ENCODE measurements around the gene PRB2. TPM values are rescaled to one million over a fixed set of nuclear protein-coding genes. Genes with fewer than 3 reads are reported as not detected.
"Not testable (repeated sequence)": the region's sequence is repeated elsewhere in the genome, so short reads cannot be mapped to it uniquely, and the experiment has no call there.

The PRB2 gene
- total and polyA plus RNA-seq, 10 donors = 0.06 TPM; not detected in 9

DNA sequence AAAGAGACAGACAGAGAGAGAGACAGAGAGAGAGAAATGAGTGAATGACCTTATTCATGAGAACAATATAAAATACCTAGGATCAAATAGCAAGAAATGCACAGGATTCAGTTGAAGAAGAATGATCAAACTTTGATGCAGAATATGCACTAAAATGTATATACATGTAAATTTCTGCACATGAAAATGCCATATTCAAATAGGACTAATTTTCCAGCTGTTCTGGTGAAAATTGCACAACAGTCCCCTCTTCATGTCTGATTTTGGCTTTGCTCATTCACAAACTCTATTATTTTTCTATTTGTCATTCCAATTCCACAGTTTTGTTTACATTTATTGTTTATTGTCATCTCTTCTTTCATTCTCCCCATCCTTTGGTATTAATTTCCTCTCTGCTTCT lies 34.2 kb downstream of the PRB2 start:
- intact Hi-C loops (cut with DNase I; ENCODE audit: low total_unique reads) = no loop called here

DNA sequence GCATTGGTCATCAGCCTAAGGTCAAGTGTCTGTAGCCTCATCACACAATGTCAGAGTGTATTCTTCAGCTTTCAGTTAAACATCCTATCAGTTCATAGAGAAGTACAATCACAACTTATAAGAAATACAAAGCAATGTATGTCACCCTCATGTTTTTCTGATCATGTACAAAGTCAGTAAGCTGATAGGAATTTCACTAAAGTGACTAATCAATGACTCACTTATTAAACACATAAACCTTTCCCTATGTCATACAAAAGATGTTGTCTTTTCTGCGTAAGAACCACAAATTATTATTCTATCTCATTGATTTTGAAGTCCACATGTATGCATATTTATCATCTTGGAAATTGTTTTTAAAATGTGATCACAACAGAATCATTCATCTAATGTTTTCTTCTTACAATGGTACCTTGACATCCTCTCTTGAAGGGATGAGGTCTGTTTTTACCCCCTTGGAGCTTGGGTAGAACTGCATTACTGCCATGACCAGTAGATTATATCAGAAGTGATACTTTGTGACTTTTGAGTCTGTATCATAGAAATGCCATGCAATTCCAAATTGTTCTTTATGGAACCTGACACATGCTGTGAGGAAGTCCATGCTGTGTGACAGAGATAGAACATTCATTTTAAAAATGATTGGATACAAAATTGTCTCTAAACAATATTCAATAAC lies 35.0 kb downstream of the PRB2 start:
- WGBS, 5 donors = 92 to 100% (median 98%) methylated on average over 1 of the region's 1 CpG
- H3K36me3 ChIP-seq; intact Hi-C loops (cut with DNase I; ENCODE audit: low total_unique reads); DNase-seq; H3K4me3 ChIP-seq; H3K9me3 ChIP-seq; H3K27me3 ChIP-seq (replicated peaks in 1 of 7); H3K27ac ChIP-seq: not testable (repeated sequence)
- peaks cover 0 to 10% (median 0%) of the 10 kb centered on the region in 6 donors for H3K4me1 ChIP-seq

More for the DNA sequence above, 34.2 kb downstream of the PRB2 start:
- Histone ChIP-seq H3K4me3 (no peak overlapping the region), H3K27me3 (replicated peaks in 1 of 7) (no peaks in the 10 kb centered on the region), H3K9me3 (no peaks in the 10 kb centered on the region), H3K4me1 (peaks cover 0 to 10% (median 0%) of the 10 kb centered on the region in 6 donors), H3K36me3 (no peaks in the 10 kb centered on the region), H3K27ac (no peak overlapping the region)
- TF ChIP-seq POLR2A (IDR thresholded peaks at IDR 0.05) (no peak), POLR2AphosphoS5 (IDR thresholded peaks at IDR 0.05) (no peak)
- TF ChIP-seq, protein P1, sequence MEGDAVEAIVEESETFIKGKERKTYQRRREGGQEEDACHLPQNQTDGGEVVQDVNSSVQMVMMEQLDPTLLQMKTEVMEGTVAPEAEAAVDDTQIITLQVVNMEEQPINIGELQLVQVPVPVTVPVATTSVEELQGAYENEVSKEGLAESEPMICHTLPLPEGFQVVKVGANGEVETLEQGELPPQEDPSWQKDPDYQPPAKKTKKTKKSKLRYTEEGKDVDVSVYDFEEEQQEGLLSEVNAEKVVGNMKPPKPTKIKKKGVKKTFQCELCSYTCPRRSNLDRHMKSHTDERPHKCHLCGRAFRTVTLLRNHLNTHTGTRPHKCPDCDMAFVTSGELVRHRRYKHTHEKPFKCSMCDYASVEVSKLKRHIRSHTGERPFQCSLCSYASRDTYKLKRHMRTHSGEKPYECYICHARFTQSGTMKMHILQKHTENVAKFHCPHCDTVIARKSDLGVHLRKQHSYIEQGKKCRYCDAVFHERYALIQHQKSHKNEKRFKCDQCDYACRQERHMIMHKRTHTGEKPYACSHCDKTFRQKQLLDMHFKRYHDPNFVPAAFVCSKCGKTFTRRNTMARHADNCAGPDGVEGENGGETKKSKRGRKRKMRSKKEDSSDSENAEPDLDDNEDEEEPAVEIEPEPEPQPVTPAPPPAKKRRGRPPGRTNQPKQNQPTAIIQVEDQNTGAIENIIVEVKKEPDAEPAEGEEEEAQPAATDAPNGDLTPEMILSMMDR (IDR thresholded peaks at IDR 0.05 in 8 of 11, conservative IDR thresholded peaks at IDR 0.05 in 3 of 11) = no peak
- no peak for DNase-seq

DNA sequence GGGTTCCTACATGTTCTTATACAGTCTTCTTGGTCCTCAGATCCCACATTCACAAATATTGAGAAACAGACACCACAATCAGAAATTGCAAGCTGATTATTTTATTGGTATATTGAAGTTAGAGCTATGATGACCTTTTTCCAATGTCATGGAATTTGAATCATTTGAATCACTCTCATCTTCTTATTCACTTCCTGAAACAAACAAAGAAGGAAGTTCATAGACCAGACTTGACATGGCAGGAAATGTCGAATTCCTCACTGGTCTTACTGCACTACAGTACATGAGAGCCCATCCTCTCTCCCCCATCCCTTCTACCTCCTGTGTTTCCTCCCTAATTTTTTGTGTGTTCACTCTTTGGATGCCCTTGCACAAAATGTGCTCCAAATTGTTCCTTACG lies 43.6 kb downstream of the PRB2 start:
- DNase-seq; H3K36me3 ChIP-seq; intact Hi-C loops (cut with DNase I; ENCODE audit: low total_unique reads); H3K4me1 ChIP-seq; H3K9me3 ChIP-seq; H3K27me3 ChIP-seq (replicated peaks in 1 of 7); H3K4me3 ChIP-seq; H3K27ac ChIP-seq: not testable (repeated sequence)
- 39 to 65% (median 58%) methylated on average over 1 to 2 of the region's 2 CpGs for WGBS, 5 donors

DNA sequence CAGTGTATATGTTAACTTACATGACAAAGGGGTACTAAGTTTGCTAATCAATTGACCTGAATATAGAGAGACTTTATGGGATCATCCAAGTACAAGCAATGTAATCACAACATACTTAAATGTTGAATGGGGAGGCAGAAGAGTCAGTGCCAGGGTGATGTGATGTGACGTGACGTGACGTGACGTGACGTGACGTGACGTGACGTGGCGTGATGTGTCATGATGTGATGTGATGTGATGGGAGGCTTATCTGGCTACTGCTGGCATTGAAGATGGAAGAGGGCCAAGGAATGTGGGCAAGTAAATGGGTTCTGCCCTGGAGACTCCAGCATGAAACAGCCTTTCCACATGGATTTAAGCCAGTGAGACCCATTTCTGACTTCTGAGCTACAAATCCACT lies 46.9 kb downstream of the PRB2 start:
- WGBS, 5 donors = 90 to 100% (median 95%) methylated on average over 9 of the region's 9 CpGs

DNA sequence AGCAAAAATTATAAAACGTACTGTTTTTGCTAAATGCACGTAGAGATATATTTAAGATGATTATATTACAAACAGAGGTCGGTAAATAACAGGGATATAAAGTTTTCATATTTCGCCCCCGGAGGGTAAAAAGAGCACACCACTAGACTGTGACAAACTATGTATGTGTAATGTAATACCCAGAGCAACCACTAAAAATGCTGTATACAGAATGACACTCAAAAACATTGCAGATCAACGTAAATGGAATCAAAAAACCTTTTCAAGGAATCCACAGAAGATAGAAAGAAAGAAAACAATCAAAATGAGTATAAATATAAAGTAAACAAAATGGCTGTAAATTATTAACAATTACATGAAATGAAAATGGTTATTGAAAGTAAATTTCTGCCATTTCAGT lies 47.6 kb downstream of the PRB2 start:
- TF ChIP-seq POLR2AphosphoS5 (IDR thresholded peaks at IDR 0.05) = no peak
- TF ChIP-seq, protein P1 (IDR thresholded peaks at IDR 0.05 in 8 of 11, conservative IDR thresholded peaks at IDR 0.05 in 3 of 11) = no peak
- TF ChIP-seq POLR2A (IDR thresholded peaks at IDR 0.05) = no peak
- 82 to 92% (median 86%) methylated on average over 6 of the region's 6 CpGs for WGBS, 5 donors
- intact Hi-C loops (cut with DNase I; ENCODE audit: low total_unique reads) = no loop called here
- no peak for DNase-seq
- H3K4me3 ChIP-seq = no peak overlapping the region
- peaks cover 0 to 9% (median 0%) of the 10 kb centered on the region in 8 donors for H3K9me3 ChIP-seq
- no peaks in the 10 kb centered on the region for H3K36me3 ChIP-seq
- no peak overlapping the region for H3K27ac ChIP-seq
- no peaks in the 10 kb centered on the region for H3K27me3 ChIP-seq (replicated peaks in 1 of 7)
- H3K4me1 ChIP-seq = no peaks in the 10 kb centered on the region

More for the DNA sequence above, 46.9 kb downstream of the PRB2 start:
- no peaks in the 10 kb centered on the region for H3K36me3 ChIP-seq
- H3K27me3 ChIP-seq (replicated peaks in 1 of 7) = no peaks in the 10 kb centered on the region
- no peak overlapping the region for H3K4me3 ChIP-seq
- peaks cover 0 to 9% (median 0%) of the 10 kb centered on the region in 8 donors for H3K9me3 ChIP-seq
- DNase-seq = no peak
- TF ChIP-seq, protein P1 (IDR thresholded peaks at IDR 0.05 in 8 of 11, conservative IDR thresholded peaks at IDR 0.05 in 3 of 11) = no peak
- TF ChIP-seq POLR2AphosphoS5 (IDR thresholded peaks at IDR 0.05) = no peak
- TF ChIP-seq POLR2A (IDR thresholded peaks at IDR 0.05) = no peak
- H3K27ac ChIP-seq = no peak overlapping the region
- no peaks in the 10 kb centered on the region for H3K4me1 ChIP-seq
- intact Hi-C loops (cut with DNase I; ENCODE audit: low total_unique reads) = no loop called here
